Common myeloid progenitor, CD34-positive (primary cell): ENCODE measurements around the gene SPIB.

Experiments used
- CTCF ChIA-PET: fragments of 350-600 bp; sonication (Branson Sonifier 250); formaldehyde crosslinking; loops from one replicate; lab custom pipeline; 2021; ENCODE audit warnings: antibody characterized with exemption; lab: Charles Lee
- POLR2A ChIA-PET: fragments of 350-600 bp; sonication (Branson Sonifier 250); formaldehyde crosslinking; loops from one replicate; lab custom pipeline; 2021; ENCODE audit warnings: antibody characterized with exemption; lab: Charles Lee
- DNase-seq, 3 donors: peaks; one replicate each; pipeline versions ENCODE4 v3.0.0 to v3.0.0-alpha.2; 2013
- H3K27ac ChIP-seq, 2 experiments: 1 replicate in 1 of 2; 2 replicates in 1 of 2; pipeline ENCODE4 v1.7.0; 2013; ENCODE audit warnings: inconsistent platforms in 2 of 2, low read length in 2 of 2, mild to moderate bottlenecking in 2 of 2, low read depth in 1 of 2, moderate library complexity in 1 of 2; ENCODE audit not compliant: severe bottlenecking in 2 of 2, insufficient read depth in 1 of 2, poor library complexity in 1 of 2
- H3K27me3 ChIP-seq, 5 experiments: replicated peaks in 2 of 5; 1 replicate in 3 of 5; 2 replicates in 2 of 5; pipeline versions ENCODE4 v1.6.1 to v1.7.0; 2013; ENCODE audit warnings: low read length in 4 of 5, mild to moderate bottlenecking in 2 of 5, moderate library complexity in 2 of 5, inconsistent platforms in 1 of 5; ENCODE audit not compliant: insufficient read depth in 5 of 5, control insufficient read depth in 4 of 5
- H3K36me3 ChIP-seq, 4 experiments: 1 replicate in 2 of 4; 2 replicates in 2 of 4; pipeline versions ENCODE4 v1.6.1 to v1.7.0; 2013; ENCODE audit warnings: low read length in 3 of 4, control low read depth in 1 of 4, mild to moderate bottlenecking in 1 of 4; ENCODE audit not compliant: control insufficient read depth in 4 of 4, insufficient read depth in 4 of 4
- H3K4me1 ChIP-seq, 4 experiments: 1 replicate in 3 of 4; 2 replicates in 1 of 4; pipeline versions ENCODE4 v1.6.1 to v1.7.1; 2013; ENCODE audit warnings: low read length in 3 of 4, mild to moderate bottlenecking in 3 of 4, control low read depth in 1 of 4, inconsistent platforms in 1 of 4, moderate library complexity in 1 of 4; ENCODE audit not compliant: control insufficient read depth in 4 of 4, insufficient read depth in 4 of 4; ENCODE audit errors: control extremely low read depth in 1 of 4
- H3K4me3 ChIP-seq, 7 experiments: 1 replicate in 4 of 7; 2 replicates in 3 of 7; pipeline versions ENCODE4 v1.5.1 to v1.7.0; 2013; ENCODE audit warnings: mild to moderate bottlenecking in 7 of 7, low read length in 6 of 7, moderate library complexity in 6 of 7, inconsistent platforms in 2 of 7, low read depth in 2 of 7, control low read depth in 1 of 7; ENCODE audit not compliant: insufficient read depth in 4 of 7, control insufficient read depth in 1 of 7; ENCODE audit errors: extremely low read depth in 1 of 7
- H3K9me3 ChIP-seq, 5 experiments: 1 replicate in 4 of 5; 2 replicates in 1 of 5; pipeline versions ENCODE4 v1.6.1 to v1.7.1; 2013; ENCODE audit warnings: low read length in 4 of 5, mild to moderate bottlenecking in 2 of 5, inconsistent platforms in 1 of 5, low read depth in 1 of 5, moderate library complexity in 1 of 5; ENCODE audit not compliant: control insufficient read depth in 4 of 5, insufficient read depth in 2 of 5; ENCODE audit errors: control extremely low read depth in 1 of 5
- WGBS: methylation state at CpG from one replicate; pipeline ENCODE4 v1.1.5; 2013; ENCODE audit not compliant: insufficient coverage; 5-methylcytosine and 5-hydroxymethylcytosine counted together

SPIB gene

DNA sequence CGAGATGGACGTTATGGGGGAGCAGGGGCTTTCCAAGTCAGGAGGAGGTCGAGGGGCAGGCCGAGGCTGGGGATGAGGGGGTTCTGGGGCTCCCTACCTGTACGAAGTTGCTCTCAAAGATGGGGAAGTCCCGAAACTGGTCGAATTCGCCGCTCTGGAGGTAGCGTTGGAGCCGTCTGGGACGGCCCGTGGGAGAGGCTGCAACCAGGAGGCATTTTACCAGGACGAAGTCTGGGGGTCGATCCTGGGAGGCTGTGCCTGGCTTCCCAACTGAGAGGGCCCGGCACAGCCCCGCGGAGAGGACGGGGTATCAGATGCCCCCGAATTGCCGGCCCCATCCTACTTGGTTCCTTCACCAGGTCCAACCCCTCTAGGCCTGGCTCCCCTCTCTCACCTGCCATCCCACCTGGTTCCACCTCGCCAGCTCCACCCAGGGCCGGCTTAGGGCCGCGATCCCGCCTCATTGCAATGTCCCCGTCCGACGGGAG lies 57.0 kb downstream of the SPIB start:
- Histone ChIP-seq H3K9me3 (peaks cover 0 to 7% (median 0%) of the 10 kb centered on the region in 5 experiments), H3K36me3 (peaks cover 5 to 31% (median 22%) of the 10 kb centered on the region in 4 experiments), H3K4me1 (peaks cover 0 to 16% (median 11%) of the 10 kb centered on the region in 4 experiments), H3K4me3 (peak overlapping the region in 1 of 7 experiments; percentile 98), H3K27me3 (no peaks in the 10 kb centered on the region), H3K27ac (no peak overlapping the region)
- no peak for DNase-seq
- CTCF ChIA-PET = no interaction called here
- WGBS = 84% methylated on average over 28 of the region's 29 CpGs
- POLR2A ChIA-PET = no interaction called here

DNA sequence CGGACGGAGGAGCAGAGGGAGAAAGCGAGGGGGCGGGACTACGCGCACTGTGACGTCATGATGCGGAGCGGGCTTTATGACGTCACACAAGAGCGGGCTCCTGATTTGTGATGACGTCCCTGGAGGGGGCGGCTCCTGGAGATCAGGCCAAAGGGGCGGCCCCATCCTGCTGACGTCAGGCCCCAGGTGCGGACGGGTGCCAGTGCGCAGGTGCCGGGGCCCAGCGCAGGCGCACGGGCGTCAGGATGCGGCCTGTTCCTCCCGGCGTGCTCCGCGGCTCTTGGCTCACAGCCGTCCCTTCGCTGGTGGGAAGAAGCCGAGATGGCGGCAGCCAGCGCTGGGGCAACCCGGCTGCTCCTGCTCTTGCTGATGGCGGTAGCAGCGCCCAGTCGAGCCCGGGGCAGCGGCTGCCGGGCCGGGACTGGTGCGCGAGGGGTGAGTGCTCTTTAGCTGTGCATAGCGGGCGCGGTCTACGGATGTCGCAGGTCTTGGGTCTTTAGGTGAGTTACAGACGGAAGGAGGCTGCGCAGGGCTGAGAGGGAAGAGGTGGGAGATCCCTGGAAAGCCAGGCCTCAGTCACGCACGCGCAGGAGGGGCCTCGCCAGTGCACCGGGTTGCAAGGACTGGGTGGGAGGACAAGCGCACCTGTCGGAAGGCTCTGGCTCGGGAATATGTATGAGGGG lies 57.6 kb downstream of the SPIB start, which contains the start of the genes EMC10 and GARIN5A:
Gene EMC10 (plus strand): TSS at position 284 of the 683 bp plus-strand sequence. CDS start 38 bp downstream, at position 322.
Gene GARIN5A (minus strand): TSS at position 625 of the 683 bp plus-strand sequence. CDS start 460 bp downstream, at position 165.
- WGBS = 4% methylated on average over 47 of the region's 58 CpGs
- ChIA-PET POLR2A (no interaction called here), CTCF (no interaction called here)
- Histone ChIP-seq H3K27me3 (no peaks in the 10 kb centered on the region), H3K27ac (peak within 1 kb of the TSS; percentile 33 to 81), H3K4me1 (peaks cover 0 to 16% (median 11%) of the 10 kb centered on the region in 4 experiments), H3K9me3 (peaks cover 0 to 7% (median 0%) of the 10 kb centered on the region in 5 experiments), H3K4me3 (peak within 1 kb of the TSS; percentile 84 to 98 (median 89)), H3K36me3 (peaks cover 5 to 37% (median 26%) of the 10 kb centered on the region in 4 experiments)
- DNase-seq = peak; percentile 96 to 97 (median 97)

DNA sequence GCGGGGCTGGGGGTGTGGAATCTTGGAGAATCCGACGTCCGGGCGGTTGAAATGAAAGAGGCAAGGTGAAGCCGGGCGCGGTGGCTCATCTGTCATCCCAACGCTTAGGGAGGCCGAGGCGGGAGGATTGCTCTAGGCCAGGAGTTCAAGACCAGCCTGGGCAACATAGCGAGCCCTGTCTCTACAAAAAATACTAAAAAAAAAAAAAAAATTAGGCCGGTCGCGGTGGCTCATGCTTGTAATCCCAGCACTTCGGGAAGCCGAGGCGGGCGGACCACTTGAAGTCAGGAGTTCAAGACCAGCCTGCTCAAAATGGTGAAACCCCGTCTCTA lies 58.1 kb downstream of the SPIB start:
- POLR2A ChIA-PET = no interaction called here
- DNase-seq = no peak
- Histone ChIP-seq H3K27ac (peak overlapping the region; percentile 33 to 81), H3K36me3 (peaks cover 5 to 39% (median 29%) of the 10 kb centered on the region in 4 experiments), H3K4me1 (peaks cover 0 to 16% (median 11%) of the 10 kb centered on the region in 4 experiments), H3K27me3 (no peaks in the 10 kb centered on the region), H3K4me3 (peak overlapping the region; percentile 84 to 98 (median 89)), H3K9me3 (peaks cover 0 to 7% (median 0%) of the 10 kb centered on the region in 5 experiments)
- CTCF ChIA-PET = no interaction called here
- 22% methylated on average over 17 of the region's 20 CpGs for WGBS

DNA sequence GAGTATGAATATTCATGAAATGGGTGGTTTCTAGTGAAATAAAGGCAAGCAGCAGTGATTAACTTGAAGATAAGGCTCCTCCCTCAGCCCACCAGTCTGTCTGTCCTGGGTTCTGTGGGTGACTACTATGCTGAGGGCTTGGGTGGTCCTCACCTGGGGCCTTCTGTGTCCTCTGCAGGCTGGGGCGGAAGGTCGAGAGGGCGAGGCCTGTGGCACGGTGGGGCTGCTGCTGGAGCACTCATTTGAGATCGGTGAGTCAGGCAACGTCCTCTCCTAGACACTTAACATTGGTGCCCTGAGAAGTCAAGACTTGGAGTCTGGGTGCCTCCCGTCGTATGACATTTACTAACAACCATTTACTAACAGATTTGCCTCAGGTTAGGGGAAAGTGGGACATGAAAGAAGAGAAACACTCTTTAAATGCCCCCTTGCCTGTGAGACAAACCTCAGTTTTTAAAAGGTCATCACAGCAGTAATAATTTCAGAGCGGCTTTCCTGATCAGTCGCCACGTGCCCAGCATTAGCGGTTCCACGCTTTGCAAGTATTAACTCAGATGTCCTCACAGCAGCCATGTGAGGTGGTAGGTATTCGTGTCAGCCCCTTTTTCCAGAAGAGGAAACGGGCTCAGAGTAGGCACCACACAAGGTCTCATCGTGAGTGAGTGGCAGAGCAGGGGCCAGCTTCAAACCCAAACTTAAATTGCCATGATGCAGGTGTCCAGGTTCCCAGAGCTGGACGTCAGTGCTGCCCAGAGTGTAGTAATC lies 59.2 kb downstream of the SPIB start:
- no peaks in the 10 kb centered on the region for H3K27me3 ChIP-seq
- H3K4me1 ChIP-seq = peaks cover 0 to 16% (median 11%) of the 10 kb centered on the region in 4 experiments
- POLR2A ChIA-PET = no interaction called here
- H3K9me3 ChIP-seq = peaks cover 0 to 7% (median 0%) of the 10 kb centered on the region in 5 experiments
- CTCF ChIA-PET = interaction anchor here (1.1 to 1.7 kb wide), 3 partner anchors 17 to 107 kb away, joined by 3 to 5 read pairs (median 3); no protein-coding TSS in a partner anchor
- DNase-seq = no peak
- peaks cover 5 to 47% (median 36%) of the 10 kb centered on the region in 4 experiments for H3K36me3 ChIP-seq
- no peak overlapping the region for H3K27ac ChIP-seq
- peak overlapping the region in 3 of 7 experiments; percentile 89 to 98 (median 95) for H3K4me3 ChIP-seq
- 99% methylated on average over 14 of the region's 17 CpGs for WGBS

DNA sequence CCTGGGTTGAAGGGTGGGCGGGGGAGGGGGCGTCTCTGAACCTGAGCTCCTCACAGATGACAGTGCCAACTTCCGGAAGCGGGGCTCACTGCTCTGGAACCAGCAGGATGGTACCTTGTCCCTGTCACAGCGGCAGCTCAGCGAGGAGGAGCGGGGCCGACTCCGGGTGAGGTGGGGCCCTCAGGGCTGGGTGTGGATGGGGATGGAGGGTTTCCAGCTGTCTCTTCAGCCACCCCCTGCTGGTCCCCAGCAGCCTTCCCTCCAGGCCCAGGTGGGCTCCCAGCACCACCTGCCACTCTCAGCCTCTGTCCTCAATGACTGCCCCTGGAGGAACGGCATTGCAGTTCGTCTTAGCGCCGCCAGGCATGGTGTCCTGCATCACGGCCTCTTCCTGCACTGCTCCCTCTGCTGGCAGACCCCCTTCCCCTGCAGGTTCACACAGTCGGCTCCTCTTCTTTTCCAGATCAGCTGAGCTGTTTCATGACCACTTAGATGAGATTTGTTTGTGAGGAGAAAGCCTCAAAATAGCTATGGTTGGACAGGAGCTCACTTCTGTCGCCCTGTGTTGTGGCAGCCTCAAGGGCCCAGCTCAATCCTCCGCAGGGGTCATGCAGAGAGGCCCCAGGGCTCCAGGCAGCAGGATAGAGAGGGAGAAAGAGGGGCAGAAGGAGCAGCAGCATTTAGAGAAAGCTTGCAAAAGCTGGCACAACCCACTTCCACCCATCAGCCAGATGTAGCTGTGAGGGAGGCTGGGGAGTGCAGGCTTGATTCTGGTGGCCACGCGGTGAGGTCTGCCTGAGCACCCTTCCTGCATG lies 60.4 kb downstream of the SPIB start:
- WGBS = 92% methylated on average over 10 of the region's 19 CpGs
- no peak overlapping the region for H3K4me3 ChIP-seq
- peaks cover 0 to 16% (median 11%) of the 10 kb centered on the region in 4 experiments for H3K4me1 ChIP-seq
- no peaks in the 10 kb centered on the region for H3K27me3 ChIP-seq
- ChIA-PET CTCF (interaction anchor here (1.1 to 1.7 kb wide), 4 partner anchors 19 to 108 kb away, joined by 3 to 5 read pairs (median 4); no protein-coding TSS in a partner anchor), POLR2A (no interaction called here)
- H3K36me3 ChIP-seq = peaks cover 5 to 53% (median 42%) of the 10 kb centered on the region in 4 experiments
- H3K27ac ChIP-seq = no peak overlapping the region
- peak; percentile 36 to 59 (median 50) for DNase-seq
- peaks cover 0 to 7% (median 0%) of the 10 kb centered on the region in 5 experiments for H3K9me3 ChIP-seq

DNA sequence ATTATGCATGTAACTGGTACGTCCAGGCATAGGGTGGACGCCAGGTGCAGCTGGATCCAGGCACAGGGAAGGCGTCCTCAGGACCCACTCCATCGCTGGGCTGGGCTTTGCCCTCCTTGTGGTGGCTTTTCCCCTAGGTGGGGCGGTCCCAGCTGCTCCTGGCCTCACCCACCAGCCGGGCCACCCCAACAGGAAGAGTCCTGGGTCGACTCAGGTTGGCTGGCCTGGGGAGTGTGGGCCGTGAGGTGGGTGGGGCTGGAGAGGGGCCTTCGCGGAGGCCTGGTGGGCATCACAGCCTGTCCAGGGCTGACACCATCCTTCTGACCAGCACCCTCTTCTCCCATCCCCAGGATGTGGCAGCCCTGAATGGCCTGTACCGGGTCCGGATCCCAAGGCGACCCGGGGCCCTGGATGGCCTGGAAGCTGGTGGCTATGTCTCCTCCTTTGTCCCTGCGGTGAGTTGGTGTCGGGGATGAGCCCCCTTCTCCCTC lies 61.1 kb downstream of the SPIB start:
- no peak for DNase-seq
- Histone ChIP-seq H3K9me3 (peaks cover 0 to 7% (median 0%) of the 10 kb centered on the region in 5 experiments), H3K4me3 (no peak overlapping the region), H3K36me3 (peaks cover 5 to 55% (median 44%) of the 10 kb centered on the region in 4 experiments), H3K4me1 (peaks cover 0 to 16% (median 11%) of the 10 kb centered on the region in 4 experiments), H3K27me3 (no peaks in the 10 kb centered on the region), H3K27ac (no peak overlapping the region)
- CTCF ChIA-PET = interaction anchor here (0.7 to 1.7 kb wide), 3 partner anchors 19 to 550 kb away, joined by 3 to 5 read pairs (median 5); no protein-coding TSS in a partner anchor
- POLR2A ChIA-PET = no interaction called here
- WGBS = 97% methylated on average over 12 of the region's 16 CpGs
